ENCODE data around the gene TEX22.

GRCh38 chr14:105437723-105438500 is 39.6 kb downstream of the TEX22 start:
- TF ChIP-seq, protein P1, sequence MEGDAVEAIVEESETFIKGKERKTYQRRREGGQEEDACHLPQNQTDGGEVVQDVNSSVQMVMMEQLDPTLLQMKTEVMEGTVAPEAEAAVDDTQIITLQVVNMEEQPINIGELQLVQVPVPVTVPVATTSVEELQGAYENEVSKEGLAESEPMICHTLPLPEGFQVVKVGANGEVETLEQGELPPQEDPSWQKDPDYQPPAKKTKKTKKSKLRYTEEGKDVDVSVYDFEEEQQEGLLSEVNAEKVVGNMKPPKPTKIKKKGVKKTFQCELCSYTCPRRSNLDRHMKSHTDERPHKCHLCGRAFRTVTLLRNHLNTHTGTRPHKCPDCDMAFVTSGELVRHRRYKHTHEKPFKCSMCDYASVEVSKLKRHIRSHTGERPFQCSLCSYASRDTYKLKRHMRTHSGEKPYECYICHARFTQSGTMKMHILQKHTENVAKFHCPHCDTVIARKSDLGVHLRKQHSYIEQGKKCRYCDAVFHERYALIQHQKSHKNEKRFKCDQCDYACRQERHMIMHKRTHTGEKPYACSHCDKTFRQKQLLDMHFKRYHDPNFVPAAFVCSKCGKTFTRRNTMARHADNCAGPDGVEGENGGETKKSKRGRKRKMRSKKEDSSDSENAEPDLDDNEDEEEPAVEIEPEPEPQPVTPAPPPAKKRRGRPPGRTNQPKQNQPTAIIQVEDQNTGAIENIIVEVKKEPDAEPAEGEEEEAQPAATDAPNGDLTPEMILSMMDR (IDR thresholded peaks at IDR 0.05) = no peak
- TF ChIP-seq POLR2A (IDR thresholded peaks at IDR 0.05) (no peak), POLR2AphosphoS5 (IDR thresholded peaks at IDR 0.05) (no peak)
